HepG2 (cell line): ENCODE data around the gene AGER. TPM values are rescaled to one million over a fixed set of nuclear protein-coding genes. Genes with fewer than 3 reads are reported as not detected.

ENCODE experiments used
- ATAD3A ChIP-seq: sonication (generic); formaldehyde crosslinking; IDR thresholded peaks from 2 replicates; pipeline ENCODE4 v1.4.0; 2020; ENCODE audit warnings: missing genetic modification reagents
- BRCA1 ChIP-seq: sonication (generic); formaldehyde crosslinking; IDR thresholded peaks from 2 replicates; pipeline ENCODE4 v1.4.0; 2020; ENCODE audit warnings: missing genetic modification reagents
- CBX1 ChIP-seq: IDR thresholded peaks from one replicate; pipeline ENCODE4 v1.6.1; 2016; ENCODE audit warnings: antibody characterized with exemption, low read depth
- EEA1 ChIP-seq: sonication (generic); formaldehyde crosslinking; IDR thresholded peaks from 2 replicates; pipeline ENCODE4 v1.5.1; 2020; ENCODE audit warnings: mild to moderate bottlenecking, missing genetic modification reagents, borderline replicate concordance
- ELF3 ChIP-seq: IDR thresholded peaks from 2 replicates; pipeline ENCODE4 v1.6.1; 2016; ENCODE audit warnings: missing genetic modification reagents, missing compliant biosample characterization
- ELF4 ChIP-seq: sonication (generic); formaldehyde crosslinking; IDR thresholded peaks from 2 replicates; pipeline ENCODE4 v1.5.0; 2020; ENCODE audit warnings: missing genetic modification reagents, mild to moderate bottlenecking, moderate library complexity, borderline replicate concordance
- HCFC1 ChIP-seq: fragments of 150-350 bp; IDR thresholded peaks from 2 replicates; pipeline ENCODE4 v1.6.1; 2014; ENCODE audit warnings: low read depth, low read length
- HOXA7 ChIP-seq: sonication (generic); formaldehyde crosslinking; IDR thresholded peaks from 2 replicates; pipeline ENCODE4 v1.8.1; 2022; ENCODE audit warnings: mild to moderate bottlenecking, missing genetic modification reagents, moderate library complexity
- IKZF4 ChIP-seq: sonication (generic); formaldehyde crosslinking; IDR thresholded peaks from 2 replicates; pipeline ENCODE4 v1.5.1; 2020; ENCODE audit warnings: borderline replicate concordance, mild to moderate bottlenecking, low read depth, missing genetic modification reagents; ENCODE audit errors: not compliant biosample characterization
- KLF15 ChIP-seq: sonication (generic); formaldehyde crosslinking; IDR thresholded peaks from 2 replicates; pipeline ENCODE4 v1.8.1; 2023; ENCODE audit warnings: borderline replicate concordance, mild to moderate bottlenecking, inconsistent platforms, missing genetic modification reagents, mixed read lengths
- MTF2 ChIP-seq: sonication (generic); formaldehyde crosslinking; IDR thresholded peaks from 2 replicates; pipeline ENCODE4 v1.5.0; 2020; ENCODE audit warnings: missing genetic modification reagents, borderline replicate concordance
- MXI1 ChIP-seq: IDR thresholded peaks from 3 replicates; pipeline ENCODE4 v1.6.1; 2012; ENCODE audit warnings: low read depth, low read length, inconsistent platforms, borderline replicate concordance
- PAXIP1 ChIP-seq: sonication (generic); formaldehyde crosslinking; conservative IDR thresholded peaks from 2 replicates; pipeline ENCODE4 v1.4.0; 2020; ENCODE audit warnings: mild to moderate bottlenecking, missing genetic modification reagents, moderate library complexity
- PBX2 ChIP-seq: IDR thresholded peaks from 2 replicates; pipeline ENCODE4 v1.6.1; 2016; ENCODE audit warnings: control low read depth
- POGZ ChIP-seq: sonication (generic); formaldehyde crosslinking; IDR thresholded peaks from 2 replicates; pipeline ENCODE4 v1.4.0; 2020; ENCODE audit warnings: mild to moderate bottlenecking, missing genetic modification reagents
- RFXANK ChIP-seq: IDR thresholded peaks from 2 replicates; pipeline ENCODE4 v1.6.1; 2016
- RXRB ChIP-seq: IDR thresholded peaks from 2 replicates; pipeline ENCODE4 v1.6.1; 2016; ENCODE audit warnings: borderline replicate concordance, missing genetic modification reagents, missing compliant biosample characterization
- SALL2 ChIP-seq: sonication (generic); formaldehyde crosslinking; IDR thresholded peaks from 2 replicates; pipeline ENCODE4 v1.8.1; 2023; ENCODE audit warnings: mild to moderate bottlenecking, missing genetic modification reagents, inconsistent platforms
- ZNF18 ChIP-seq: sonication (generic); formaldehyde crosslinking; IDR thresholded peaks from 2 replicates; pipeline ENCODE4 v1.8.0; 2022; ENCODE audit warnings: mild to moderate bottlenecking, missing genetic modification reagents; ENCODE audit not compliant: insufficient replicate concordance
- ZNF230 ChIP-seq: sonication (generic); formaldehyde crosslinking; IDR thresholded peaks from 2 replicates; pipeline ENCODE4 v1.4.0; 2020; ENCODE audit warnings: mild to moderate bottlenecking, missing genetic modification reagents
- ZNF292 ChIP-seq: sonication (generic); formaldehyde crosslinking; IDR thresholded peaks from 2 replicates; pipeline ENCODE4 v1.8.1; 2022; ENCODE audit warnings: mild to moderate bottlenecking, low read depth, missing genetic modification reagents, borderline replicate concordance
- ZNF530 ChIP-seq: sonication (generic); formaldehyde crosslinking; IDR thresholded peaks from 2 replicates; pipeline ENCODE4 v1.5.0; 2020; ENCODE audit warnings: low read depth, mild to moderate bottlenecking, missing genetic modification reagents
- ZNF567 ChIP-seq: sonication (generic); formaldehyde crosslinking; IDR thresholded peaks from 2 replicates; pipeline ENCODE4 v1.8.1; 2023; ENCODE audit warnings: mild to moderate bottlenecking, missing genetic modification reagents, borderline replicate concordance
- ZNF569 ChIP-seq: sonication (generic); formaldehyde crosslinking; IDR thresholded peaks from 2 replicates; pipeline ENCODE4 v1.5.0; 2020; ENCODE audit warnings: mild to moderate bottlenecking, missing genetic modification reagents, moderate library complexity, borderline replicate concordance
- ZNF772 ChIP-seq: sonication (generic); formaldehyde crosslinking; IDR thresholded peaks from 2 replicates; pipeline ENCODE4 v1.5.0; 2020; ENCODE audit warnings: mild to moderate bottlenecking, missing genetic modification reagents
- ZNF776 ChIP-seq: sonication (generic); formaldehyde crosslinking; IDR thresholded peaks from 2 replicates; pipeline ENCODE4 v1.4.0; 2020; ENCODE audit warnings: mild to moderate bottlenecking, missing genetic modification reagents
- polyA plus RNA-seq, 8 experiments: library from polyadenylated mRNA; depleted of rRNA in 3 of 8; stranded (reverse) in 7 of 8; unstranded in 1 of 8; fragments of >200 nt; fragmentation: Illumina TruSeq in 4 of 8; extraction: Trizol in 4 of 8; gene quantifications; 2 replicates each; pipeline versions ENCODE4 v1.2.1 to v1.2.3, GENCODE V29; 2011 to 2016; ENCODE audit warnings: low read depth in 4 of 8, missing spikeins in 1 of 8, mixed read lengths in 1 of 8; ENCODE audit not compliant: insufficient read depth in 1 of 8
- total RNA-seq, 5 experiments: library from RNA; depleted of rRNA; stranded (reverse); fragments of >200 nt; fragmentation: Illumina TruSeq; extraction: Trizol; gene quantifications; 2 replicates each; pipeline ENCODE4 v1.2.3, GENCODE V29; 2016; ENCODE audit warnings: low read depth in 1 of 5

Gene AGER
- total and polyA plus RNA-seq, 2 of the 13 experiments (the other 11 are each of a cell fraction or from before 2014, with no cell fraction given), result 1.9 to 5.1 TPM

GRCh38 chr6:32176476-32177182 is 7.4 kb downstream of the AGER start (continued):
- TF ChIP-seq RXRB (CRISPR knock-in tag) (peak; percentile 7; the same call in 1 of the 2 replicates), KLF15 (no peak), ZNF230 (0 out of 2 replicates have a peak, but pooled peaks have one; percentile 3), EEA1 (CRISPR knock-in tag) (no peak), SALL2 (no peak), ZNF772 (CRISPR knock-in tag) (no peak), ELF3 (no peak), PBX2 (CRISPR knock-in tag) (no peak), IKZF4 (peak; percentile 13), ELF4 (no peak), BRCA1 (CRISPR knock-in tag) (no peak), HCFC1 (no peak), ZNF292 (no peak), POGZ (no peak), ZNF567 (CRISPR knock-in tag) (no peak), PAXIP1 (CRISPR knock-in tag) (0 out of 2 replicates have a peak, but pooled peaks have one; percentile 50), MTF2 (CRISPR knock-in tag) (no peak), ATAD3A (CRISPR knock-in tag) (no peak), ZNF530 (no peak), HOXA7 (CRISPR knock-in tag) (no peak), MXI1 (no peak), ZNF18 (CRISPR knock-in tag) (no peak), ZNF776 (CRISPR knock-in tag) (no peak), CBX1 (no peak), ZNF569 (CRISPR knock-in tag) (no peak; the same call in 1 of the 2 replicates), RFXANK (CRISPR knock-in tag) (no peak; the same call in 1 of the 2 replicates)
